DMS 273 treated with DMSO at 0.1 percent for 48 hours (cell line): ENCODE results near the gene SRRM2.
A peak's percentile ranks its signal among the peaks of the same experiment; 100 is the strongest.

Experiments
- DNase-seq: peaks from one replicate; lab custom pipeline; 2025; lab: John Stamatoyannopoulos, UW

SRRM2 gene

GRCh38 chr16:2777231-2777902 is 24.9 kb downstream of the SRRM2 start, which contains the start of gene ELOB:
Gene ELOB (minus strand): TSS chr16:2777280. CDS start chr16:2777239, 41 bp downstream.
- DNase-seq: peak; percentile 65

GRCh38 chr16:2777903-2778629 is 25.6 kb downstream of the SRRM2 start:
- no peak for DNase-seq

GRCh38 chr16:2778630-2778958 is 26.2 kb downstream of the SRRM2 start:
- no peak for DNase-seq

GRCh38 chr16:2779151-2779920 is 26.9 kb downstream of the SRRM2 start:
- DNase-seq: no peak

- no peak for DNase-seq
Measured at GRCh38 chr16:2779978-2780898, 27.8 kb downstream of the SRRM2 start.

- no peak for DNase-seq
Measured at GRCh38 chr16:2782583-2783351, 30.3 kb downstream of the SRRM2 start.

- DNase-seq: no peak
Measured at GRCh38 chr16:2783581-2784357, 31.3 kb downstream of the SRRM2 start.

- DNase-seq: no peak
Measured at GRCh38 chr16:2784358-2785100, 32.1 kb downstream of the SRRM2 start.

GRCh38 chr16:2785101-2785991 is 32.9 kb downstream of the SRRM2 start:
- DNase-seq: no peak

GRCh38 chr16:2786061-2786825 is 33.8 kb downstream of the SRRM2 start:
- DNase-seq: no peak

- DNase-seq: no peak
Measured at GRCh38 chr16:2786826-2787151, 34.4 kb downstream of the SRRM2 start.

GRCh38 chr16:2787406-2787805 is 35.0 kb downstream of the SRRM2 start, which contains the start of gene PRSS33:
Gene PRSS33 (minus strand): TSS chr16:2787560. CDS start chr16:2786547, 1,013 bp downstream.
- DNase-seq: no peak

- no peak for DNase-seq
Measured at GRCh38 chr16:2787961-2788360, 35.5 kb downstream of the SRRM2 start.

GRCh38 chr16:2790631-2791030 is 38.2 kb downstream of the SRRM2 start:
- DNase-seq: no peak

- no peak for DNase-seq
Measured at GRCh38 chr16:2791174-2791573, 38.7 kb downstream of the SRRM2 start.

- DNase-seq: no peak
Measured at GRCh38 chr16:2792940-2793339, 40.5 kb downstream of the SRRM2 start.

- DNase-seq: no peak
Measured at GRCh38 chr16:2795395-2796143, 43.1 kb downstream of the SRRM2 start.
